HepG2 (cell line): ENCODE results near the gene C2orf49. TPM values are rescaled to one million over a fixed set of nuclear protein-coding genes. Genes with fewer than 3 reads are reported as not detected.

Experiments used
- ATAC-seq: fragments of 200-7000 bp; cut with Tn5 transposase; 3 replicates; pipeline ENCODE4 v1.9.1; 2020; ENCODE audit warnings: mild to moderate bottlenecking, moderate library complexity
- BruUV-seq: library from RNA; stranded (reverse); fragments of 400-500 nt; replicated peaks from 2 replicates; lab custom pipeline; 2021; lab: Mats Ljungman, UMichigan
- CTCF ChIA-PET: fragments of 300-600 bp; formaldehyde crosslinking; extraction: SDS; loops from one replicate; lab custom pipeline; 2021; ENCODE audit warnings: low total read pairs, inconsistent platforms, low intra/inter-chr PET ratio; lab: Yijun Ruan, JAX
- POLR2A ChIA-PET: fragments of 350-600 bp; sonication (Branson Sonifier 250); formaldehyde crosslinking; loops from one replicate; lab custom pipeline; 2020; ENCODE audit warnings: antibody characterized with exemption, inconsistent platforms; lab: Yijun Ruan, JAX
- DNase-seq: peaks from one replicate; pipeline ENCODE4 v3.0.0-alpha.2; 2015; ENCODE audit warnings: low spot score
- FAIRE-seq: peaks from 3 replicates; lab custom pipeline; 2011; peaks lifted over from hg19 to GRCh38; lab: Jason Lieb, UNC
- H2AFZ ChIP-seq: one replicate; pipeline ENCODE4 v1.6.1; 2011; ENCODE audit warnings: low read length, inconsistent platforms
- H3K27ac ChIP-seq: fragments of 300-600 bp; 3 replicates; pipeline ENCODE4 v1.8.0; 2011; ENCODE audit warnings: mixed run types, mild to moderate bottlenecking, mixed read lengths, low read length, inconsistent platforms; ENCODE audit not compliant: insufficient read depth; ENCODE audit errors: extremely low read length
- H3K27me3 ChIP-seq, 2 experiments: fragments of 200-600 bp in 1 of 2; 2 replicates in 1 of 2; 3 replicates in 1 of 2; pipeline versions ENCODE4 v1.6.0 to v1.8.0; 2011; ENCODE audit warnings: low read length in 2 of 2, mild to moderate bottlenecking in 2 of 2, moderate library complexity in 2 of 2, inconsistent platforms in 1 of 2; ENCODE audit not compliant: insufficient read depth in 2 of 2, control insufficient read depth in 1 of 2
- H3K36me3 ChIP-seq, 2 experiments: fragments of 200-600 bp in 1 of 2; replicated peaks in 1 of 2; 2 replicates in 1 of 2; 3 replicates in 1 of 2; pipeline versions ENCODE4 v1.5.1 to v1.8.0; 2011; ENCODE audit warnings: low read length in 2 of 2, inconsistent platforms in 1 of 2; ENCODE audit not compliant: insufficient read depth in 2 of 2, control insufficient read depth in 1 of 2
- H3K4me1 ChIP-seq: 2 replicates; pipeline ENCODE4 v1.5.1; 2012; ENCODE audit warnings: low read length, inconsistent platforms; ENCODE audit not compliant: insufficient read depth
- H3K4me2 ChIP-seq: 2 replicates; pipeline ENCODE4 v1.6.0; 2011; ENCODE audit warnings: low read depth, low read length, inconsistent platforms
- H3K4me3 ChIP-seq, 3 experiments: fragments of 200-600 bp in 1 of 3; sonication (generic), shearing (Covaris generic) in 1 of 3; replicated peaks in 1 of 3; 2 replicates each; pipeline ENCODE4 v1.5.1; 2011 to 2016; ENCODE audit warnings: low read length in 3 of 3, inconsistent platforms in 2 of 3, low read depth in 2 of 3, mild to moderate bottlenecking in 2 of 3, control low read depth in 1 of 3, mixed read lengths in 1 of 3; ENCODE audit not compliant: insufficient read depth in 1 of 3
- H3K79me2 ChIP-seq: one replicate; pipeline ENCODE4 v1.6.1; 2011; ENCODE audit warnings: low read length, inconsistent platforms; ENCODE audit not compliant: insufficient read depth
- H3K9ac ChIP-seq: 2 replicates; pipeline ENCODE4 v1.6.0; 2011; ENCODE audit warnings: mild to moderate bottlenecking, low read depth, low read length, inconsistent platforms; ENCODE audit not compliant: insufficient read depth
- H3K9me3 ChIP-seq: 2 replicates; pipeline ENCODE4 v1.5.1; 2012; ENCODE audit warnings: mild to moderate bottlenecking, low read length
- H4K20me1 ChIP-seq: 2 replicates; pipeline ENCODE4 v1.6.0; 2011; ENCODE audit warnings: inconsistent platforms, mild to moderate bottlenecking, low read length, moderate library complexity; ENCODE audit not compliant: insufficient read depth
- CENPX ChIP-seq: sonication (generic); formaldehyde crosslinking; IDR thresholded peaks from 2 replicates; pipeline ENCODE4 v1.9.0; 2021; ENCODE audit warnings: mild to moderate bottlenecking, missing genetic modification reagents, moderate library complexity
- FOXA3 ChIP-seq: IDR thresholded peaks from 2 replicates; pipeline ENCODE4 v1.6.1; 2016; ENCODE audit warnings: missing genetic modification reagents, missing compliant biosample characterization
- GATAD2A ChIP-seq: IDR thresholded peaks from 2 replicates; pipeline ENCODE4 v1.6.1; 2016
- HMG20A ChIP-seq: IDR thresholded peaks from 2 replicates; pipeline ENCODE4 v1.6.1; 2016; ENCODE audit warnings: borderline replicate concordance
- HMG20B ChIP-seq: conservative IDR thresholded peaks from 2 replicates; pipeline ENCODE4 v1.6.1; 2016; ENCODE audit warnings: missing genetic modification reagents, missing compliant biosample characterization
- JUN ChIP-seq: sonication (generic); formaldehyde crosslinking; IDR thresholded peaks from 2 replicates; pipeline ENCODE4 v1.4.0; 2020; ENCODE audit warnings: mild to moderate bottlenecking, missing genetic modification reagents
- KLF9 ChIP-seq: IDR thresholded peaks from 2 replicates; pipeline ENCODE4 v1.6.1; 2016; ENCODE audit warnings: low read depth
- MYC ChIP-seq: sonication (generic); formaldehyde crosslinking; IDR thresholded peaks from 2 replicates; pipeline ENCODE4 v1.9.0; 2021; ENCODE audit warnings: missing genetic modification reagents, borderline replicate concordance
- SALL1 ChIP-seq: sonication (generic); formaldehyde crosslinking; IDR thresholded peaks from 2 replicates; pipeline ENCODE4 v1.8.0; 2022; ENCODE audit warnings: mild to moderate bottlenecking, missing genetic modification reagents
- ZBTB42 ChIP-seq: sonication (generic); formaldehyde crosslinking; IDR thresholded peaks from 2 replicates; pipeline ENCODE4 v1.5.0; 2020; ENCODE audit warnings: mild to moderate bottlenecking, missing genetic modification reagents
- ZNF724P ChIP-seq: sonication (generic); formaldehyde crosslinking; IDR thresholded peaks from 2 replicates; pipeline ENCODE4 v1.8.0; 2022; ENCODE audit warnings: missing genetic modification reagents, borderline replicate concordance
- WGBS: methylation state at CpG from one replicate; pipeline ENCODE4 v1.1.6; 2017; ENCODE audit warnings: low lambda C conversion rate; 5-methylcytosine and 5-hydroxymethylcytosine counted together
- in situ Hi-C: cut with HindIII; loops from 2 replicates; pipeline ENCODE4 v1.10.0; 2017; ENCODE audit warnings: low pct_unique_long_range_greater_than_20kb; ENCODE audit not compliant: extremely low pct_ligation_motif_present
- intact Hi-C: fragments of 100-400 bp; cut with micrococcal nuclease; formaldehyde crosslinking; loops from one replicate; pipeline ENCODE4 v1.10.0; 2022; ENCODE audit not compliant: unreplicated experiment
- polyA plus RNA-seq, 8 experiments: library from polyadenylated mRNA; depleted of rRNA in 3 of 8; stranded (reverse) in 7 of 8; unstranded in 1 of 8; fragments of >200 nt; fragmentation: Illumina TruSeq in 4 of 8; extraction: Trizol in 4 of 8; gene quantifications; 2 replicates each; pipeline versions ENCODE4 v1.2.1 to v1.2.3, GENCODE V29; 2011 to 2016; ENCODE audit warnings: low read depth in 4 of 8, missing spikeins in 1 of 8, mixed read lengths in 1 of 8; ENCODE audit not compliant: insufficient read depth in 1 of 8
- total RNA-seq, 5 experiments: library from RNA; depleted of rRNA; stranded (reverse); fragments of >200 nt; fragmentation: Illumina TruSeq; extraction: Trizol; gene quantifications; 2 replicates each; pipeline ENCODE4 v1.2.3, GENCODE V29; 2016; ENCODE audit warnings: low read depth in 1 of 5
- TF ChIP-seq, protein P1 (sequence below): sonication (generic); formaldehyde crosslinking; IDR thresholded peaks from 2 replicates; pipeline ENCODE4 v1.5.0; 2020; ENCODE audit warnings: mild to moderate bottlenecking, missing genetic modification reagents
- TF ChIP-seq, protein P2 (sequence below): sonication (generic); formaldehyde crosslinking; IDR thresholded peaks from 2 replicates; pipeline ENCODE4 v1.4.0; 2020; ENCODE audit warnings: mild to moderate bottlenecking, missing genetic modification reagents

The C2orf49 gene
- total and polyA plus RNA-seq, 2 of the 13 experiments (the other 11 are each of a cell fraction or from before 2014, with no cell fraction given), result 24.7 to 28.8 TPM

- peak; percentile 19; the same call in 1 of the 2 replicates for TF ChIP-seq MYC
- TF ChIP-seq, protein P1, sequence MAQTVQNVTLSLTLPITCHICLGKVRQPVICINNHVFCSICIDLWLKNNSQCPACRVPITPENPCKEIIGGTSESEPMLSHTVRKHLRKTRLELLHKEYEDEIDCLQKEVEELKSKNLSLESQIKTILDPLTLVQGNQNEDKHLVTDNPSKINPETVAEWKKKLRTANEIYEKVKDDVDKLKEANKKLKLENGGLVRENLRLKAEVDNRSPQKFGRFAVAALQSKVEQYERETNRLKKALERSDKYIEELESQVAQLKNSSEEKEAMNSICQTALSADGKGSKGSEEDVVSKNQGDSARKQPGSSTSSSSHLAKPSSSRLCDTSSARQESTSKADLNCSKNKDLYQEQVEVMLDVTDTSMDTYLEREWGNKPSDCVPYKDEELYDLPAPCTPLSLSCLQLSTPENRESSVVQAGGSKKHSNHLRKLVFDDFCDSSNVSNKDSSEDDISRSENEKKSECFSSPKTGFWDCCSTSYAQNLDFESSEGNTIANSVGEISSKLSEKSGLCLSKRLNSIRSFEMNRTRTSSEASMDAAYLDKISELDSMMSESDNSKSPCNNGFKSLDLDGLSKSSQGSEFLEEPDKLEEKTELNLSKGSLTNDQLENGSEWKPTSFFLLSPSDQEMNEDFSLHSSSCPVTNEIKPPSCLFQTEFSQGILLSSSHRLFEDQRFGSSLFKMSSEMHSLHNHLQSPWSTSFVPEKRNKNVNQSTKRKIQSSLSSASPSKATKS (CRISPR knock-in tag), result no peak
- TF ChIP-seq CENPX (CRISPR knock-in tag), result no peak
- TF ChIP-seq FOXA3 (CRISPR knock-in tag), result peak; percentile 71
- TF ChIP-seq GATAD2A (CRISPR knock-in tag), result peak; percentile 43; the same call in 1 of the 2 replicates
- TF ChIP-seq, protein P2, sequence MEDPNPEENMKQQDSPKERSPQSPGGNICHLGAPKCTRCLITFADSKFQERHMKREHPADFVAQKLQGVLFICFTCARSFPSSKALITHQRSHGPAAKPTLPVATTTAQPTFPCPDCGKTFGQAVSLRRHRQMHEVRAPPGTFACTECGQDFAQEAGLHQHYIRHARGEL (CRISPR knock-in tag), result no peak
- peak; percentile 29; the same call in 1 of the 2 replicates for TF ChIP-seq HMG20A (CRISPR knock-in tag)
- TF ChIP-seq ZBTB42 (CRISPR knock-in tag), result no peak
- TF ChIP-seq SALL1 (CRISPR knock-in tag), result peak; percentile 22; the same call in 1 of the 2 replicates
- TF ChIP-seq ZNF724P (CRISPR knock-in tag), result no peak
Observed at GRCh38 chr2:105373344-105373781, 36.0 kb downstream of the C2orf49 start (continued).

- in situ Hi-C loops (loop anchor here (5.0 kb wide), 2 partner anchors 38 to 143 kb away; no protein-coding TSS in a partner anchor), intact Hi-C loops (no loop called here)
- no peaks in the 10 kb centered on the region; the same call in 1 of the 2 replicates for H4K20me1 ChIP-seq
- H3K9ac ChIP-seq, result no peak overlapping the region
- H3K4me3 ChIP-seq, result no peak overlapping the region
- FAIRE-seq (no peak), DNase-seq (no peak), ATAC-seq (no peak)
- POLR2A ChIA-PET, result no interaction called here
- no peaks in the 10 kb centered on the region for H3K79me2 ChIP-seq
- no peak overlapping the region for H2AFZ ChIP-seq
- WGBS, result 95% methylated on average over 9 of the region's 9 CpGs
- CTCF ChIA-PET, result interaction anchor here (1.2 to 1.4 kb wide), 2 partner anchors 144 to 147 kb away, joined by 3 to 4 read pairs; no protein-coding TSS in a partner anchor
- H3K36me3 ChIP-seq, result peaks cover 0 to 27% of the 10 kb centered on the region in 2 experiments; a peak in 3 of 5 replicates
- H3K4me1 ChIP-seq, result peaks cover 16% of the 10 kb centered on the region
- H3K27ac ChIP-seq, result no peak overlapping the region
- H3K27me3 ChIP-seq, result no peaks in the 10 kb centered on the region
- H3K9me3 ChIP-seq, result no peaks in the 10 kb centered on the region
- no TSS peak for BruUV-seq
- H3K4me2 ChIP-seq, result no peak overlapping the region
- TF ChIP-seq HMG20B, result no peak
- TF ChIP-seq KLF9 (CRISPR knock-in tag), result no peak
- no peak for TF ChIP-seq JUN (CRISPR knock-in tag)
Observed at GRCh38 chr2:105373895-105374401, 36.6 kb downstream of the C2orf49 start.
